Stomach (tissue), 9 donors: ENCODE results near the gene MAD2L1BP. TPM values are rescaled to one million over a fixed set of nuclear protein-coding genes. Genes with fewer than 3 reads are reported as not detected.
A peak's percentile ranks its signal among the peaks of the same experiment; 100 is the strongest.
"Not testable (repeated sequence)": the region's sequence is repeated elsewhere in the genome, so short reads cannot be mapped to it uniquely, and the experiment has no call there.

Experiments used
- DNase-seq, 2 donors: peaks; one replicate each; pipeline versions ENCODE4 v3.0.0 to v3.0.0-alpha.2; 2013 to 2019
- H3K27ac ChIP-seq, 5 donors: fragments of 200-600 bp in 4 of 5; sonication (generic) in 4 of 5; one replicate each; pipeline ENCODE4 v1.5.1; 2013 to 2019; ENCODE audit warnings: mild to moderate bottlenecking in 1 of 5, moderate library complexity in 1 of 5
- H3K27me3 ChIP-seq, 3 donors: fragments of 200-600 bp; sonication (generic); one replicate each; pipeline ENCODE4 v1.5.1; 2017 to 2019; ENCODE audit warnings: mixed run types in 1 of 3
- H3K36me3 ChIP-seq, 4 donors: fragments of 200-600 bp; sonication (generic); 1 replicate in 3 of 4; 2 replicates in 1 of 4; pipeline ENCODE4 v1.5.1; 2016 to 2019
- H3K4me1 ChIP-seq, 4 donors: fragments of 200-600 bp; sonication (generic); one replicate each; pipeline ENCODE4 v1.5.1; 2016 to 2019
- H3K4me3 ChIP-seq, 4 donors: fragments of 200-600 bp; sonication (generic) in 3 of 4; one replicate each; pipeline ENCODE4 v1.5.1; 2016 to 2019; ENCODE audit warnings: mild to moderate bottlenecking in 1 of 4
- H3K9me3 ChIP-seq, 4 donors: fragments of 200-600 bp; sonication (generic); one replicate each; pipeline ENCODE4 v1.5.1; 2016 to 2019
- CTCF ChIP-seq, 7 experiments: fragments of 450-650 bp in 4 of 7; fragments of 200-600 bp in 3 of 7; sonication (generic) in 3 of 7; IDR thresholded peaks; one replicate each; pipeline ENCODE4 v1.5.1; 2016 to 2019; ENCODE audit warnings: antibody characterized with exemption in 7 of 7, control low read depth in 2 of 7, mild to moderate bottlenecking in 1 of 7
- EP300 ChIP-seq: sonication (generic); formaldehyde crosslinking; IDR thresholded peaks from one replicate; pipeline ENCODE4 v1.6.1; 2017; ENCODE audit warnings: antibody characterized with exemption
- POLR2A ChIP-seq, 4 donors: fragments of 450-650 bp; IDR thresholded peaks; one replicate each; pipeline ENCODE4 v1.6.1; 2016; ENCODE audit warnings: antibody characterized with exemption in 4 of 4, control low read depth in 2 of 4, mild to moderate bottlenecking in 1 of 4, moderate library complexity in 1 of 4
- POLR2AphosphoS5 ChIP-seq, 3 donors: sonication (generic); formaldehyde crosslinking; IDR thresholded peaks; one replicate each; pipeline ENCODE4 v1.6.1; 2016; ENCODE audit warnings: antibody characterized with exemption in 3 of 3
- WGBS, 5 donors: extraction: QIAGEN DNeasy Blood & Tissue Kit in 3 of 5; methylation state at CpG; one replicate each; pipeline versions ENCODE4 v1.1.5 to v1.1.7; 2013 to 2018; 5-methylcytosine and 5-hydroxymethylcytosine counted together
- intact Hi-C: fragments of 100-400 bp; cut with DNase I; formaldehyde crosslinking; loops from one replicate; pipeline ENCODE4 v1.15.1; 2023; ENCODE audit warnings: low total_unique reads
- polyA plus RNA-seq, 3 donors: library from polyadenylated mRNA; stranded (reverse); fragments of 200-250 nt; gene quantifications; one replicate each; pipeline ENCODE4 v1.2.3, GENCODE V29; 2013
- total RNA-seq, 5 donors: library from RNA; depleted of rRNA; stranded (reverse); fragments of >200 nt; gene quantifications; one replicate each; pipeline versions ENCODE4 v1.1.0 to v1.2.3, GENCODE V29; 2014 to 2016
- donor health status: healthy with polysubstance abuse.
- donor health status: Bipolar disorder and iron deficiency.
- donor health status: healthy.

MAD2L1BP gene
- total and polyA plus RNA-seq, 8 donors, result 7.8 to 282 (median 22.6) TPM

GRCh38 chr6:43645613-43645964 lies 9.9 kb downstream of the MAD2L1BP start:
- WGBS, 5 donors, result 12 to 23% (median 14%) methylated on average over 9 of the region's 9 CpGs
- no peak for DNase-seq
- Histone ChIP-seq H3K36me3 (peaks cover 7 to 27% (median 21%) of the 10 kb centered on the region in 4 donors), H3K4me1 (peaks cover 8 to 28% (median 19%) of the 10 kb centered on the region in 4 donors), H3K27me3 (no peaks in the 10 kb centered on the region), H3K9me3 (no peaks in the 10 kb centered on the region), H3K4me3 (peak overlapping the region; percentile 47 to 54 (median 50)), H3K27ac (peak overlapping the region in 4 of 5 donors; percentile 29 to 67 (median 51))
- TF ChIP-seq EP300 (no peak), POLR2A (IDR thresholded peaks at IDR 0.05) (no peak), POLR2AphosphoS5 (IDR thresholded peaks at IDR 0.05) (no peak), CTCF (IDR thresholded peaks at IDR 0.05) (no peak)
- intact Hi-C loops, result no loop called here

- Histone ChIP-seq H3K4me1 (peaks cover 8 to 23% (median 18%) of the 10 kb centered on the region in 4 donors), H3K4me3 (no peak overlapping the region), H3K9me3 (no peaks in the 10 kb centered on the region), H3K36me3 (peaks cover 0 to 6% (median 2%) of the 10 kb centered on the region in 4 donors), H3K27me3 (no peaks in the 10 kb centered on the region), H3K27ac (no peak overlapping the region)
- no peak for TF ChIP-seq POLR2AphosphoS5 (IDR thresholded peaks at IDR 0.05)
- TF ChIP-seq EP300, result no peak
- TF ChIP-seq POLR2A (IDR thresholded peaks at IDR 0.05), result no peak
- TF ChIP-seq CTCF (IDR thresholded peaks at IDR 0.05), result no peak
- WGBS, 5 donors, result 89 to 97% (median 93%) methylated on average over 3 of the region's 3 CpGs
- intact Hi-C loops, result no loop called here
- DNase-seq, result no peak
These were observed 12.0 kb downstream of the MAD2L1BP start for GRCh38 chr6:43647613-43648012.

GRCh38 chr6:43648248-43648647 lies 12.6 kb downstream of the MAD2L1BP start:
- Histone ChIP-seq H3K27ac (no peak overlapping the region), H3K4me1 (peaks cover 8 to 17% (median 15%) of the 10 kb centered on the region in 4 donors), H3K27me3 (no peaks in the 10 kb centered on the region), H3K36me3 (no peaks in the 10 kb centered on the region), H3K9me3 (no peaks in the 10 kb centered on the region), H3K4me3 (no peak overlapping the region)
- intact Hi-C loops, result no loop called here
- 94 to 96% (median 94%) methylated on average over 2 of the region's 2 CpGs for WGBS, 5 donors
- no peak for TF ChIP-seq POLR2A (IDR thresholded peaks at IDR 0.05)
- TF ChIP-seq POLR2AphosphoS5 (IDR thresholded peaks at IDR 0.05), result no peak
- TF ChIP-seq EP300, result no peak
- no peak for TF ChIP-seq CTCF (IDR thresholded peaks at IDR 0.05)
- no peak for DNase-seq

- H3K27ac ChIP-seq, H3K27me3 ChIP-seq, H3K4me1 ChIP-seq, intact Hi-C loops, H3K9me3 ChIP-seq, DNase-seq, H3K36me3 ChIP-seq, H3K4me3 ChIP-seq: not testable (repeated sequence)
- WGBS, 5 donors, result 92 to 96% (median 94%) methylated on average over 2 of the region's 2 CpGs
These were observed 17.2 kb downstream of the MAD2L1BP start for GRCh38 chr6:43652822-43653221.

- TF ChIP-seq POLR2A (IDR thresholded peaks at IDR 0.05) (no peak), CTCF (IDR thresholded peaks at IDR 0.05) (no peak), POLR2AphosphoS5 (IDR thresholded peaks at IDR 0.05) (no peak), EP300 (no peak)
- no peak overlapping the region for H3K27ac ChIP-seq
- intact Hi-C loops, result no loop called here
- no peaks in the 10 kb centered on the region for H3K36me3 ChIP-seq
- WGBS, 5 donors, result 70 to 88% (median 78%) methylated on average over 3 of the region's 3 CpGs
- H3K4me3 ChIP-seq, result no peak overlapping the region
- no peaks in the 10 kb centered on the region for H3K27me3 ChIP-seq
- no peaks in the 10 kb centered on the region for H3K9me3 ChIP-seq
- DNase-seq, result no peak
- no peaks in the 10 kb centered on the region for H3K4me1 ChIP-seq
These were observed 21.7 kb downstream of the MAD2L1BP start for GRCh38 chr6:43657221-43657802.
